Endothelial cell (in vitro differentiated cells): ENCODE results near the gene COMMD4. TPM values are rescaled to one million over a fixed set of nuclear protein-coding genes. Genes with fewer than 3 reads are reported as not detected.

Experiments used
- DNase-seq: peaks from one replicate; pipeline ENCODE4 v3.0.0; 2021; ENCODE audit warnings: low spot score
- H3K27ac Mint-ChIP-seq: one replicate; pipeline ENCODE4 v1.8.0; 2021; ENCODE audit warnings: mixed read lengths, inconsistent platforms; ENCODE audit not compliant: unreplicated experiment
- H3K27me3 Mint-ChIP-seq: one replicate; pipeline ENCODE4 v1.8.0; 2021; ENCODE audit warnings: mild to moderate bottlenecking, moderate library complexity, mixed read lengths, inconsistent platforms; ENCODE audit not compliant: unreplicated experiment
- H3K36me3 Mint-ChIP-seq: one replicate; pipeline ENCODE4 v1.8.0; 2021; ENCODE audit warnings: mild to moderate bottlenecking, low read depth, mixed read lengths, inconsistent platforms; ENCODE audit not compliant: unreplicated experiment
- H3K4me1 Mint-ChIP-seq: one replicate; pipeline ENCODE4 v1.8.0; 2021; ENCODE audit warnings: mild to moderate bottlenecking, mixed read lengths, inconsistent platforms; ENCODE audit not compliant: unreplicated experiment
- H3K4me3 Mint-ChIP-seq: one replicate; pipeline ENCODE4 v1.8.0; 2021; ENCODE audit warnings: mild to moderate bottlenecking, mixed read lengths, inconsistent platforms; ENCODE audit not compliant: unreplicated experiment
- H3K9me3 Mint-ChIP-seq: one replicate; pipeline ENCODE4 v1.8.0; 2021; ENCODE audit warnings: mixed read lengths, inconsistent platforms; ENCODE audit not compliant: unreplicated experiment
- CTCF ChIP-seq: fragments of 200-600 bp; sonication (generic); IDR thresholded peaks from one replicate; pipeline ENCODE4 v1.5.0; 2021; ENCODE audit warnings: antibody characterized with exemption; ENCODE audit not compliant: unreplicated experiment
- total RNA-seq: library from RNA; stranded (reverse); fragmentation: NEBNext Ultra II Directional; extraction: Animal tissue kit (Norgen Biotek cat#: 25700); gene quantifications from one replicate; pipeline ENCODE4 v1.2.1, GENCODE V29; 2021; ENCODE audit not compliant: unreplicated experiment

Gene COMMD4
- total RNA-seq, 1 donor from 2014 or later = 165 TPM

- H3K27ac Mint-ChIP-seq = no peak overlapping the region
- H3K36me3 Mint-ChIP-seq = peaks cover 14% of the 10 kb centered on the region
- peaks cover 2% of the 10 kb centered on the region for H3K4me1 Mint-ChIP-seq
- no peak for DNase-seq
- no peak for TF ChIP-seq CTCF
- H3K27me3 Mint-ChIP-seq = peaks cover 13% of the 10 kb centered on the region
- peak overlapping the region; percentile 73 for H3K4me3 Mint-ChIP-seq
- H3K9me3 Mint-ChIP-seq = no peaks in the 10 kb centered on the region
Measured at GRCh38 chr15:75349851-75350588, 14.2 kb downstream of the COMMD4 start.

GRCh38 chr15:75350601-75351361, 14.9 kb downstream of the COMMD4 start:
- no peak for TF ChIP-seq CTCF
- peak overlapping the region; percentile 36 for H3K27ac Mint-ChIP-seq
- H3K27me3 Mint-ChIP-seq = peaks cover 13% of the 10 kb centered on the region
- peak overlapping the region; percentile 47 for H3K4me3 Mint-ChIP-seq
- no peaks in the 10 kb centered on the region for H3K9me3 Mint-ChIP-seq
- H3K36me3 Mint-ChIP-seq = peaks cover 16% of the 10 kb centered on the region
- DNase-seq = no peak
- peaks cover 2% of the 10 kb centered on the region for H3K4me1 Mint-ChIP-seq

GRCh38 chr15:75352186-75353080, 16.6 kb downstream of the COMMD4 start:
- no peak overlapping the region for H3K27ac Mint-ChIP-seq
- peaks cover 10% of the 10 kb centered on the region for H3K27me3 Mint-ChIP-seq
- DNase-seq = no peak
- no peaks in the 10 kb centered on the region for H3K9me3 Mint-ChIP-seq
- TF ChIP-seq CTCF = no peak
- H3K36me3 Mint-ChIP-seq = peaks cover 16% of the 10 kb centered on the region
- no peak overlapping the region for H3K4me3 Mint-ChIP-seq
- H3K4me1 Mint-ChIP-seq = peaks cover 2% of the 10 kb centered on the region

- Mint-ChIP-seq H3K27ac (peak overlapping the region; percentile 13), H3K4me3 (no peak overlapping the region), H3K36me3 (peaks cover 17% of the 10 kb centered on the region), H3K27me3 (peaks cover 11% of the 10 kb centered on the region), H3K9me3 (no peaks in the 10 kb centered on the region), H3K4me1 (peaks cover 2% of the 10 kb centered on the region)
- no peak for TF ChIP-seq CTCF
- DNase-seq = no peak
Measured at GRCh38 chr15:75353604-75354003, 17.7 kb downstream of the COMMD4 start.
